H9 (cell line): ENCODE results near the gene CEP68. TPM values are rescaled to one million over a fixed set of nuclear protein-coding genes. Genes with fewer than 3 reads are reported as not detected.

Source experiments
- DNase-seq: peaks from one replicate; pipeline ENCODE4 v3.0.0-alpha.2; 2017
- H2AFZ ChIP-seq: one replicate; pipeline ENCODE4 v1.6.1; 2013; ENCODE audit warnings: mild to moderate bottlenecking, low read length, control low read depth, moderate library complexity
- H2AK5ac ChIP-seq: 2 replicates; pipeline ENCODE4 v1.6.1; 2013; ENCODE audit warnings: low read length, control low read depth, mixed read lengths; ENCODE audit not compliant: insufficient read length
- H2BK120ac ChIP-seq: one replicate; pipeline ENCODE4 v1.6.1; 2013; ENCODE audit warnings: low read depth, mild to moderate bottlenecking, low read length, control low read depth, inconsistent platforms; ENCODE audit not compliant: poor library complexity, severe bottlenecking
- H2BK12ac ChIP-seq: 2 replicates; pipeline ENCODE4 v1.6.1; 2013; ENCODE audit warnings: low read length, control low read depth, mixed read lengths, low read depth; ENCODE audit not compliant: insufficient read length
- H2BK15ac ChIP-seq: 2 replicates; pipeline ENCODE4 v1.6.1; 2013; ENCODE audit warnings: low read depth, low read length, control low read depth
- H2BK20ac ChIP-seq: one replicate; pipeline ENCODE4 v1.6.1; 2013; ENCODE audit warnings: low read depth, mild to moderate bottlenecking, low read length, control low read depth, inconsistent platforms; ENCODE audit not compliant: poor library complexity, severe bottlenecking
- H2BK5ac ChIP-seq: 2 replicates; pipeline ENCODE4 v1.6.1; 2013; ENCODE audit warnings: low read length, control low read depth, mixed read lengths; ENCODE audit not compliant: insufficient read length
- H3K14ac ChIP-seq: 2 replicates; pipeline ENCODE4 v1.6.1; 2013; ENCODE audit warnings: low read length, control low read depth; ENCODE audit not compliant: insufficient read depth
- H3K18ac ChIP-seq: 2 replicates; pipeline ENCODE4 v1.6.1; 2013; ENCODE audit warnings: low read depth, mild to moderate bottlenecking, mixed read lengths, low read length, control low read depth; ENCODE audit not compliant: insufficient read length
- H3K23ac ChIP-seq: 2 replicates; pipeline ENCODE4 v1.6.1; 2013; ENCODE audit warnings: low read length, control low read depth, mixed read lengths, low read depth; ENCODE audit not compliant: insufficient read length
- H3K23me2 ChIP-seq: 2 replicates; pipeline ENCODE4 v1.6.1; 2013; ENCODE audit warnings: low read depth, mild to moderate bottlenecking, mixed read lengths, low read length, control low read depth; ENCODE audit not compliant: insufficient read length, poor library complexity, severe bottlenecking
- H3K27ac ChIP-seq: 2 replicates; pipeline ENCODE4 v1.5.1; 2013; ENCODE audit warnings: low read length, control low read depth, mixed read lengths, low read depth; ENCODE audit not compliant: insufficient read length
- H3K27me3 ChIP-seq: 2 replicates; pipeline ENCODE4 v1.6.1; 2013; ENCODE audit warnings: low read length, control low read depth, inconsistent platforms; ENCODE audit not compliant: insufficient read depth
- H3K4ac ChIP-seq: 2 replicates; pipeline ENCODE4 v1.6.1; 2013; ENCODE audit warnings: low read depth, mild to moderate bottlenecking, control low read depth, inconsistent platforms, low read length, moderate library complexity
- H3K4me1 ChIP-seq: 2 replicates; pipeline ENCODE4 v1.6.1; 2013; ENCODE audit warnings: low read length, control low read depth, inconsistent platforms; ENCODE audit not compliant: insufficient read depth
- H3K4me2 ChIP-seq: 2 replicates; pipeline ENCODE4 v1.6.1; 2013; ENCODE audit warnings: low read length, control low read depth, mixed read lengths; ENCODE audit not compliant: insufficient read length, insufficient read depth
- H3K56ac ChIP-seq: 2 replicates; pipeline ENCODE4 v1.6.1; 2013; ENCODE audit warnings: low read depth, mild to moderate bottlenecking, mixed read lengths, low read length, control low read depth; ENCODE audit not compliant: insufficient read length
- H3K79me1 ChIP-seq: 2 replicates; pipeline ENCODE4 v1.6.1; 2013; ENCODE audit warnings: low read depth, mild to moderate bottlenecking, moderate library complexity, low read length, control low read depth, inconsistent platforms; ENCODE audit not compliant: insufficient read depth, poor library complexity, severe bottlenecking
- H3K79me2 ChIP-seq: 2 replicates; pipeline ENCODE4 v1.6.1; 2013; ENCODE audit warnings: low read length, control low read depth, inconsistent platforms; ENCODE audit not compliant: insufficient read depth
- H3K9ac ChIP-seq: 2 replicates; pipeline ENCODE4 v1.6.1; 2013; ENCODE audit warnings: low read length, control low read depth, mixed read lengths; ENCODE audit not compliant: insufficient read length; ENCODE audit errors: extremely low read depth
- H3K9me3 ChIP-seq: one replicate; pipeline ENCODE4 v1.6.1; 2013; ENCODE audit warnings: low read depth, low read length, inconsistent platforms; ENCODE audit not compliant: control insufficient read depth
- H3T11ph ChIP-seq: one replicate; pipeline ENCODE4 v1.6.1; 2013; ENCODE audit warnings: mild to moderate bottlenecking, low read length, control low read depth, inconsistent platforms
- H4K20me1 ChIP-seq: one replicate; pipeline ENCODE4 v1.6.1; 2013; ENCODE audit not compliant: control insufficient read depth, insufficient read length, insufficient read depth
- H4K5ac ChIP-seq: 2 replicates; pipeline ENCODE4 v1.6.1; 2013; ENCODE audit warnings: low read depth, mild to moderate bottlenecking, mixed read lengths, low read length, control low read depth; ENCODE audit not compliant: insufficient read length
- H4K8ac ChIP-seq: replicated peaks from 2 replicates; pipeline ENCODE4 v1.6.1; 2013; ENCODE audit warnings: low read length, control low read depth, mixed read lengths, low read depth; ENCODE audit not compliant: insufficient read length
- H4K91ac ChIP-seq: 2 replicates; pipeline ENCODE4 v1.6.1; 2013; ENCODE audit warnings: low read depth, mild to moderate bottlenecking, moderate library complexity, mixed read lengths, low read length, control low read depth; ENCODE audit not compliant: insufficient read length
- H3K27ac Mint-ChIP-seq, 3 experiments: 2 replicates in 2 of 3; 3 replicates in 1 of 3; pipeline ENCODE4 v1.8.0; 2020 to 2021; ENCODE audit warnings: mixed read lengths in 3 of 3, mild to moderate bottlenecking in 1 of 3, moderate library complexity in 1 of 3
- H3K27me3 Mint-ChIP-seq: 2 replicates; pipeline ENCODE4 v1.8.0; 2021; ENCODE audit warnings: low read depth, mild to moderate bottlenecking, moderate library complexity, mixed read lengths
- H3K36me3 Mint-ChIP-seq, 3 experiments: 2 replicates in 2 of 3; 3 replicates in 1 of 3; pipeline ENCODE4 v1.8.0; 2020 to 2021; ENCODE audit warnings: low read depth in 3 of 3, mixed read lengths in 3 of 3; ENCODE audit not compliant: insufficient read depth in 1 of 3
- H3K4me1 Mint-ChIP-seq, 2 experiments: 2 replicates each; pipeline ENCODE4 v1.8.0; 2020; ENCODE audit warnings: mixed read lengths in 2 of 2
- H3K4me3 Mint-ChIP-seq, 2 experiments: 2 replicates in 1 of 2; 3 replicates in 1 of 2; pipeline ENCODE4 v1.8.0; 2020 to 2021; ENCODE audit warnings: mild to moderate bottlenecking in 2 of 2, mixed read lengths in 2 of 2, moderate library complexity in 1 of 2
- H3K9me3 Mint-ChIP-seq, 2 experiments: 2 replicates in 1 of 2; 3 replicates in 1 of 2; pipeline ENCODE4 v1.8.0; 2020; ENCODE audit warnings: mild to moderate bottlenecking in 2 of 2, mixed read lengths in 2 of 2, moderate library complexity in 1 of 2
- WGBS: extraction: QIAGEN DNeasy Blood & Tissue Kit; methylation state at CpG from one replicate; pipeline ENCODE4 v1.1.7; 2013; ENCODE audit warnings: missing lambda C conversion rate, low lambda C conversion rate, mixed read lengths; ENCODE audit not compliant: insufficient read length; ENCODE audit errors: extremely low coverage; 5-methylcytosine and 5-hydroxymethylcytosine counted together
- total RNA-seq: library from RNA; stranded (reverse); gene quantifications from 2 replicates; pipeline ENCODE4 v1.2.1, GENCODE V29; 2021
- TF ChIP-seq, protein P1 (sequence below): fragments of 200-600 bp; sonication (generic); conservative IDR thresholded peaks from 3 replicates; pipeline ENCODE4 v1.8.0; 2021; ENCODE audit warnings: antibody characterized with exemption, mild to moderate bottlenecking

Gene CEP68
- total RNA-seq, 1 experiment from 2014 or later: 20.2 TPM

DNA sequence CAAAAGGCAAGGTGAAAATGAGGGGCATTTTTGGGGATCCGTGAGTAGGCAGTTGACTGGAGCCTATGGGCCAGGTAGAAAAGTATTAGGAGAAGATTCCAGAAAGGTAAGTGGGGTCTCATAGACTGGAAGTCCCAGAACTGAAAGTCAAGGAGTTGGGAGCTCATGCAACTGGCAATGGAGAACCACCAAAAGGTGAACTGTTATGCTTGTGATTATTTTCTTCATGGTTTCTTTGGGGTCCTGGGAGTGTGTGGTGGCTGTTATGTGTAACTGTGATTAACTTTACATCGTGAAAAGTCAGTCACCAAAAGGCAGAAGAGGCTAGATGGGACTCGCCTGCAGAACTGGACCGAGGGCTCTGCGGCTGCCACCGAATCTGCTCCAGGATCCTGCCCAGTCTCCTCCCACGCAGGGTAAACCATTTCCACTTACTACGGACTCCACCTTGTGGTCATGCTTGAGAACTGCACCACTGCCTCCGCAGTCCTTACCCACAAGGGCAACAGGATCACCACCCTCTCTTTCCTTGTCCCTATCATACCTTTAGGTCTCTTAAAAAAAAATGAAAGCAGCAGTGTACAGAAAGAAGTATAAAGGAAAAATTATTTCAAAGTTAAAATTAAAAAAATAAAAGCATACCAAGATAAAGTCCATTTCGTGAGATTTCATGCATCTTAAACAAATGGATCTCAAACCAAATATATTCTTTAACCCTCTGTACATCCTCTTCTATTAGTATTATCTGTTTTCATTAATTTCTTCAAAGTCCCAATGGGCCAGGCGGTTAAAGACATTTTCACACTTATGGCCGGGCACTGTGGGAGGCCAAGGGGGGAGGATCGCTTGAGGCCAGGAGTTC, 15.6 kb upstream of the CEP68 start:
- no CpG with 5 or more reads among the region's 13 CpGs for WGBS
- Histone ChIP-seq H4K8ac (no peak overlapping the region), H3K4me1 (peaks cover 2% of the 10 kb centered on the region; the same call in 1 of the 2 replicates), H3K23ac (no peak overlapping the region), H2BK12ac (no peak overlapping the region), H2BK20ac (no peak overlapping the region), H2BK5ac (no peak overlapping the region), H3K9ac (no peak overlapping the region), H2BK120ac (no peak overlapping the region), H2AFZ (no peak overlapping the region), H3K79me2 (no peaks in the 10 kb centered on the region), H3K23me2 (no peaks in the 10 kb centered on the region), H3K27me3 (no peaks in the 10 kb centered on the region), H3T11ph (no peak overlapping the region), H3K9me3 (no peaks in the 10 kb centered on the region), H3K18ac (no peak overlapping the region), H3K56ac (no peak overlapping the region), H3K14ac (no peak overlapping the region), H3K4me2 (no peak overlapping the region), H3K79me1 (no peaks in the 10 kb centered on the region), H2BK15ac (no peak overlapping the region), H4K5ac (no peak overlapping the region), H2AK5ac (no peak overlapping the region), H3K4ac (no peak overlapping the region), H3K27ac (no peak overlapping the region), H4K91ac (no peak overlapping the region), H4K20me1 (no peaks in the 10 kb centered on the region)
- H3K36me3 Mint-ChIP-seq: peaks cover 26 to 48% (median 32%) of the 10 kb centered on the region in 3 experiments
- H3K27ac Mint-ChIP-seq: peak overlapping the region in 1 of 3 experiments; percentile 41; a peak in 1 of 7 replicates
- peaks cover 22 to 30% of the 10 kb centered on the region in 2 experiments for H3K4me1 Mint-ChIP-seq
- peaks cover 3% of the 10 kb centered on the region for H3K27me3 Mint-ChIP-seq
- H3K4me3 Mint-ChIP-seq: no peak overlapping the region; a peak in 1 of 5 replicates
- TF ChIP-seq, protein P1, sequence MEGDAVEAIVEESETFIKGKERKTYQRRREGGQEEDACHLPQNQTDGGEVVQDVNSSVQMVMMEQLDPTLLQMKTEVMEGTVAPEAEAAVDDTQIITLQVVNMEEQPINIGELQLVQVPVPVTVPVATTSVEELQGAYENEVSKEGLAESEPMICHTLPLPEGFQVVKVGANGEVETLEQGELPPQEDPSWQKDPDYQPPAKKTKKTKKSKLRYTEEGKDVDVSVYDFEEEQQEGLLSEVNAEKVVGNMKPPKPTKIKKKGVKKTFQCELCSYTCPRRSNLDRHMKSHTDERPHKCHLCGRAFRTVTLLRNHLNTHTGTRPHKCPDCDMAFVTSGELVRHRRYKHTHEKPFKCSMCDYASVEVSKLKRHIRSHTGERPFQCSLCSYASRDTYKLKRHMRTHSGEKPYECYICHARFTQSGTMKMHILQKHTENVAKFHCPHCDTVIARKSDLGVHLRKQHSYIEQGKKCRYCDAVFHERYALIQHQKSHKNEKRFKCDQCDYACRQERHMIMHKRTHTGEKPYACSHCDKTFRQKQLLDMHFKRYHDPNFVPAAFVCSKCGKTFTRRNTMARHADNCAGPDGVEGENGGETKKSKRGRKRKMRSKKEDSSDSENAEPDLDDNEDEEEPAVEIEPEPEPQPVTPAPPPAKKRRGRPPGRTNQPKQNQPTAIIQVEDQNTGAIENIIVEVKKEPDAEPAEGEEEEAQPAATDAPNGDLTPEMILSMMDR: peak; percentile 90
- H3K9me3 Mint-ChIP-seq: peaks cover 3 to 5% of the 10 kb centered on the region in 2 experiments; a peak in 2 of 5 replicates
- peak; percentile 74 for DNase-seq
